Kasumi-1 (cell line): ENCODE results near the gene PRELID1.
"Not testable (repeated sequence)": the region's sequence is repeated elsewhere in the genome, so short reads cannot be mapped to it uniquely, and the experiment has no call there.

Experiments used
- DNase-seq, 2 experiments: peaks; one replicate each; lab custom pipeline; 2025; lab: John Stamatoyannopoulos, UW

PRELID1 gene

DNA sequence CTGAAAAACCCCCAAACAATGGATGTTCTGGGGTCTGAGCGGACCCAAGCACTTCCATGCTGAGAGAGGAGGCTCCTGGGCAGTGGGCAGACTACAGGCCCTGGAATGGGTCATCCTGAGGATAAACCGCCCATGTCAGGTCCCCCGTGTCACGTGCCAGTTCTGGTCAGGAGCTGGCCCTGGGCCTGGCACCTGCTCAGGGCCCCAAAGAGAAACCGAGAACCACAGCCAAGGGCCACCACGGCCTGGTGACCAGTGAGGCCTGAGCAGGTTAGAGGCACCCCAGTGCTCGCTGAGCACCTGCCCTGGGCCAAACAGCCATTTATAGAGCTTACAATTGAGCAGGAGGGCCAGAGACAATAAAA lies 32.1 kb downstream of the PRELID1 start:
- no peak for DNase-seq

DNA sequence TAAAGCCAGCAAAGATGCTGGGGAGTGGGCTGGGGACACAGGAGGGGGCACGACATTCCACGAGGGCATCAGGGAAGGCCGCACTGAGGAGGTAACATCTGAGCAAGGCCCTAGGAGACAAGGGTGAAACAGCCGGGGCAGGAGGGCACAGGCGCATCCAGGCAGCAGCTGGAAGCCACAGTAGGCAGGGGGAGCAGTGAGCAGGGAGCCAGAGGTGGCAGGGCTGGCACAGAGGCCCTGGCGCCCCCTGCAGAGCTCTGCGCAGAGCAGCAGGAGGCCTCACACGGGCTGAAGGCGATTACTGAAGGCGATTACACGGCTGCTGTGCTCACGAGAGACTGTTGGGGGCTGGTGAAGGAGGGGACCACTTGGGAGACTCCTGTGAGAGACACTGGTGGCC lies 32.5 kb downstream of the PRELID1 start:
- peak; percentile 77 to 87 for DNase-seq

- no peak for DNase-seq
Observed at GRCh38 chr5:177336603-177337494, 33.2 kb downstream of the PRELID1 start.

- DNase-seq = no peak
Observed at GRCh38 chr5:177338251-177339106, 34.9 kb downstream of the PRELID1 start.

- no peak for DNase-seq
Observed at GRCh38 chr5:177339107-177339638, 35.6 kb downstream of the PRELID1 start.

GRCh38 chr5:177343000-177343399 lies 39.4 kb downstream of the PRELID1 start:
- DNase-seq = not testable (repeated sequence)

DNA sequence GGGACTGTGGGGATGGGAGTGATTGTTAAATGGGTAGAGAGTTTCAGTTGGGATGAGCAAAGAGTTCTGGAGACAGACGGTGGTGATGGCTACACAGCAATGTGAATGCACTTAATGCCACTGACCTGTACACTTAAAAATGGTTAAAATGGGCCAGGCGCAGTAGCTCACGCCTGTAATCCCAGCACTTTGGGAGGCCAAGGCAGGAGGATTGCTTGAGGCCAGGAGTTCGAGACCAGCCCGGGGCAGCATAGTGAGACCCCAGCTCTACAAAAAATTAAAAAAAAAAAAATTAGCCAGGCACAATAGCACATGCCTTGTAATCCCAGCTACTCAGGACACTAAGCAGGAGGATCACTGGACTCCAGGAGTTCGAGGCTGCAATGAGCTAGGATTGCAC lies 40.2 kb downstream of the PRELID1 start:
- DNase-seq = no peak

DNA sequence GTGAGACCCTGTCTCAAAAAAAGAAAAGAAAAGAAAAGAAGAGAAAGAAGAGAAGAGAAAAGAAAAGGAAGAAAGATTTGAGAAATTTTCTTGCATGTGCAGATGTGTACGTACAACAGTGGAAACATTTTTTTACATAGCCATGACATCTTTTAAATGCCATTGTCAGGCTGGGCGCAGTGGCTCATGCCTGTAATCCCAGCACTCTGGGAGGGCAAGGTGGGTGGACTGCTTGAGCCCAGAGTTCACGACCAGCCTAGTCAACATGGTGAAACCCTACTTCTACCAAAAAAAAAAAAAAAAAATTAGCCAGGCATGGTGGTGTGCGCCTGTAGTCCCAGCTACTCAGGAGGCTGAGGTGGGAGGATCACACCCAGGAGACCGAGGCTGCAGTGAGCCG lies 41.3 kb downstream of the PRELID1 start:
- DNase-seq = no peak

- DNase-seq = no peak
Observed at GRCh38 chr5:177346820-177347219, 43.2 kb downstream of the PRELID1 start.

DNA sequence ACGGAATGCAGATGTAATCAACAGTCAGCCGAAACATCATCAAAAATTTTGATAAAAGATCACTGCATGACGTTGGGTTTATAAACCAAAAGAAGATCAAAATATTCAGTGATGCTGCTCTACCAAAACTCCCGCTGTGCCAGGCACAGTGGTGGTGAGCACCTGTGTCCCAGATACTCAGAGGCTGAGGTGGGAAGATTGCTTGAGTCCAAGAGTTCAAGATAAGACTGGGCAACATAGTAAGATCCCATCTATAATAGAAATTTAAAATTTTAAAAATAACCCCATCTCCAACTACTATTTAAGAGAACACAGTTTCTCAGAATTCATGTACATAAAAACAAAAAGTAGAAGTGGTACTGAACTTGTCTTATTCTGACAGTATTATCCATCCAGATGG lies 44.1 kb downstream of the PRELID1 start:
- no peak for DNase-seq

- no peak for DNase-seq
Observed at GRCh38 chr5:177349362-177349647, 45.7 kb downstream of the PRELID1 start.

DNA sequence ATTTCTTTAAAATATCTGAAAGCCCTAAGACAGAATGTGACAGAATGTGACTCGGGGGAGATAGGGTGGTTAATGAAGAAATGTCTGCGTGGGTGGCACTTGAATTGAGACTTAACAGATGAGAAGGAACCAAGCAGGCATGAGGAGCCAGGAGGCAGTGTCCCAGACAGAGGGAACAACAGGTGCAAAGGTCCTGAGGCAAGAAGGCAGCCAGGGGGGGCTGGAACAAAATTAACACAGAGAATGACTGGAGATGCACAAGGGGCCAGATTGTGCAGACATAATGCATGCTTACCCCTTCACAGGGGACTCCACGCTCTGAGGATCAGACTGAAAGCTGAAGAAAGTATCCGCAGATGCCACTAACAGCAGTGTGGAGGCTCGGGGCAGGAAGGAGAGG lies 46.2 kb downstream of the PRELID1 start:
- no peak for DNase-seq

DNA sequence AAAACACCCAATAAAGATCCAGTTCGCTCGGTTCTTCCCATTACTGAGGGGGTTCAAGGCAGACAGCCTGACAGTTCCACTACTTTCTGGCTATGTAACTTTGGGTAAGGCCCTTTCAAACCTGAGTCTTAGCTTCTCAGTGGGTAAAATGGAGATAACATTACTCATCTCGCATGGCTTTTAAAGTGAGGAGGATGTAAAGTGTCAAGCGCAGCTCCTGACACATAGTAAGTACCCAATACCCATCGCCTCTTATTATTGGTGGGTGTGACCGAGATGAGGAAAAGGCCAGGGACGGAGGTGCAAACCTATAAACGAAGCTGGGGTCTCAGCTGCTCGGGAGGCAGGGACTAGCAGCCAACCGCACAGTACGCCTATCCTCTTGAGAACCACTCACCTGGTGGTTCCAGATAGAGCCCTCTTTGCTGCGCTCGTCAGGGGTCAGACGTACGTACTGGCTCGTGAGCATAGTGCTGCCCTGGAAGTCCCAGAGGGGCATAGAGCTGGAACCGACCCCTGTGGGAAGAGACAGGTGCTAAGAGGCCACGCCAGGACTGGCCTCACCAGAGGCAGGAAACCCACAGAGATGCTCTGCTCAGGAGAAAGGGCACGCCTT lies 47.3 kb downstream of the PRELID1 start:
- no peak for DNase-seq

GRCh38 chr5:177351392-177352329 lies 48.1 kb downstream of the PRELID1 start, which contains the start of gene LMAN2:
Gene LMAN2, minus strand, starts transcription at chr5:177351668. Its CDS starts 21 bp downstream, at chr5:177351647.
- peak; percentile 96 for DNase-seq

DNA sequence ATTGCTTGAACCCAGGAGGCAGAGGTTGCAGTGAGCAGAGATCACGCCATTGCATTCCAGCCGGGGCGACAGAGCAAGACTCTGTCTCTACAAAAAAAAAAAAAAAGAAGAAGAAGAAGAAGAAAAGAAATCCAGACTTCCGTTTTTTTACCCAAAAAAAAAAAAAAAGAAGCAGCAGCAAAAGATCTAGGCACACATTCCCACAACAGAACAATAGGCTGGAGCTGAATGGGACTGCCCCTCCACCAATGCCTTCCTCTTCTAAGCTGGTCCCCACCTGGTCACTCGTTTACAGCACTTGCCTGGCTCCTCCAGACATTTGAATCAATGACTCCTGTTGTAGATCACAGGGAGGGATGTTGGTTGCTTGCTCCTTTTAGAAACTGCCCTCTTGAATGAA lies 49.5 kb downstream of the PRELID1 start:
- DNase-seq = no peak

GRCh38 chr5:177354256-177354655 lies 50.7 kb downstream of the PRELID1 start:
- no peak for DNase-seq

- no peak for DNase-seq
Observed at GRCh38 chr5:177354711-177355110, 51.1 kb downstream of the PRELID1 start.

GRCh38 chr5:177355162-177355867 lies 51.7 kb downstream of the PRELID1 start:
- no peak for DNase-seq

GRCh38 chr5:177355868-177356168 lies 52.2 kb downstream of the PRELID1 start:
- no peak for DNase-seq
